ENCODE data around the gene PHF2. TPM values are rescaled to one million over a fixed set of nuclear protein-coding genes. Genes with fewer than 3 reads are reported as not detected.
A peak's percentile ranks its signal among the peaks of the same experiment; 100 is the strongest.

PHF2 gene
- total and polyA plus RNA-seq, 9 of the 15 experiments (the other 6 are each of a cell fraction or from before 2014, with no cell fraction given) = 0.37 to 14.4 (median 8.1) TPM

DNA sequence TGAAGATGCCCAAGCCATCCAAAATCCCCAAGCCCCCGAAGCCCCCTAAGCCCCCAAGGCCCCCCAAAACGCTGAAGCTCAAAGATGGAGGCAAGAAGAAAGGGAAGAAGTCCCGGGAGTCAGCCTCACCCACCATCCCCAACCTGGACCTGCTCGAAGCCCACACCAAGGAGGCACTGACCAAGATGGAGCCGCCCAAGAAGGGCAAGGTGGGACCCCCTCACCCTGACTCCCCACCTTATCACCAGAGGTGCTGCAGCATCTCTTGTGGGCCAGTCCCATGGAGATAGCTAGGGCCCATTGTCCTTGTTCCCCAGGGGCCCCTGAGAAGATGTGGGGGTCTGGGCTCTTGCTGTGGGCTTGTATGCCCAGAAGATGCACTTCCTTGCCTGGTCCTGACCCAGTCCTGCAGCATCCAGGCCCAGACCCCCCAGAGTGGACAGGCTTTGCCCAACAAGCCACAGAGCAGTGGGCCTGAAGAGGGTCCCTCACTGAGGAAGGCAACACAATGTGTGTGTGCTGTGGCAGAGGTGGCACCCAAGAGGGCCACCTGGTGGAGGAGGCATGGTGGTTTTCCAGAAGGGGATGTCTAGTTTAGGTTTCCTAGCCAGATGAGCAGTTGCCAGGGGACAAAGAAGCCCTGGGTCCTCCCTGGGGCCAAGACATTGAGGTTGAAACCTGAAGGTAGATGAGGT is 84.1 kb downstream of the PHF2 start:
- no peak for TF ChIP-seq PHB2 (IDR thresholded peaks at IDR 0.05; ENCODE audit: low read depth)
- peak; percentile 60 for TF ChIP-seq ZFP36 (IDR thresholded peaks at IDR 0.05; ENCODE audit: low read depth, low read length, partially characterized antibody)
- no peak for TF ChIP-seq RFX7 (CRISPR knock-in tag; IDR thresholded peaks at IDR 0.05)
- TF ChIP-seq, protein P1, sequence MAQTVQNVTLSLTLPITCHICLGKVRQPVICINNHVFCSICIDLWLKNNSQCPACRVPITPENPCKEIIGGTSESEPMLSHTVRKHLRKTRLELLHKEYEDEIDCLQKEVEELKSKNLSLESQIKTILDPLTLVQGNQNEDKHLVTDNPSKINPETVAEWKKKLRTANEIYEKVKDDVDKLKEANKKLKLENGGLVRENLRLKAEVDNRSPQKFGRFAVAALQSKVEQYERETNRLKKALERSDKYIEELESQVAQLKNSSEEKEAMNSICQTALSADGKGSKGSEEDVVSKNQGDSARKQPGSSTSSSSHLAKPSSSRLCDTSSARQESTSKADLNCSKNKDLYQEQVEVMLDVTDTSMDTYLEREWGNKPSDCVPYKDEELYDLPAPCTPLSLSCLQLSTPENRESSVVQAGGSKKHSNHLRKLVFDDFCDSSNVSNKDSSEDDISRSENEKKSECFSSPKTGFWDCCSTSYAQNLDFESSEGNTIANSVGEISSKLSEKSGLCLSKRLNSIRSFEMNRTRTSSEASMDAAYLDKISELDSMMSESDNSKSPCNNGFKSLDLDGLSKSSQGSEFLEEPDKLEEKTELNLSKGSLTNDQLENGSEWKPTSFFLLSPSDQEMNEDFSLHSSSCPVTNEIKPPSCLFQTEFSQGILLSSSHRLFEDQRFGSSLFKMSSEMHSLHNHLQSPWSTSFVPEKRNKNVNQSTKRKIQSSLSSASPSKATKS (CRISPR knock-in tag; IDR thresholded peaks at IDR 0.05) = no peak
- in situ Hi-C loops (cut with MboI) = no loop called here
- DNase-seq (ENCODE audit: extremely low read depth in 1 of 4, low spot score in 3 of 4) = no peak

More for the DNA sequence above, 84.1 kb downstream of the PHF2 start:
- Histone ChIP-seq H3K9ac (ENCODE audit: insufficient read depth in 1 of 2, low read depth in 2 of 2, low read length in 2 of 2) (no peak overlapping the region), H3K36me3 (ENCODE audit: control insufficient read depth, insufficient read depth, low read length) (peaks cover 11% of the 10 kb centered on the region; the same call in 2 of the 3 replicates), H3K27ac (ENCODE audit: extremely low read depth, low read depth, low read length) (no peak overlapping the region), H3K4me1 (replicated peaks in 1 of 2; ENCODE audit: control insufficient read depth in 2 of 2, insufficient read depth in 2 of 2, low read length in 2 of 2) (peaks cover 0 to 9% of the 10 kb centered on the region in 2 experiments; a peak in 2 of 5 replicates), H3K9me1 (ENCODE audit: control insufficient read depth, insufficient read depth, low read length) (peaks cover 3% of the 10 kb centered on the region), H2AFZ (ENCODE audit: low read depth, low read length) (no peak overlapping the region), H4K20me1 (replicated peaks; ENCODE audit: control insufficient read depth, insufficient read depth, low read length) (no peaks in the 10 kb centered on the region), H3K79me2 (ENCODE audit: control insufficient read depth, insufficient read depth, low read length) (no peaks in the 10 kb centered on the region), H3K27me3 (ENCODE audit: control insufficient read depth in 2 of 2, insufficient read depth in 2 of 2, low read length in 2 of 2) (no peaks in the 10 kb centered on the region), H3K4me3 (no peak overlapping the region), H3K4me2 (ENCODE audit: insufficient read depth, low read length) (no peak overlapping the region), H3K9me3 (replicated peaks; ENCODE audit: control insufficient read depth, insufficient read depth, low read depth, low read length) (no peaks in the 10 kb centered on the region)
- 92% methylated on average over 2 of the region's 5 CpGs for WGBS (ENCODE audit: insufficient coverage, low coverage, missing lambda C conversion rate)
- ChIA-PET POLR2A (no interaction called here), CTCF (ENCODE audit: low intra/inter-chr PET ratio) (no interaction called here)
- intact Hi-C loops (cut with micrococcal nuclease) = loop anchor here (10.0 kb wide), 1 partner anchor 86 kb away; the partner anchor contains the start of gene PHF2
- BruUV-seq (replicated peaks) = no TSS peak
- FAIRE-seq = no peak
- ATAC-seq = no peak
